Measurements from ENCODE around the gene PGR.

The PGR gene

DNA sequence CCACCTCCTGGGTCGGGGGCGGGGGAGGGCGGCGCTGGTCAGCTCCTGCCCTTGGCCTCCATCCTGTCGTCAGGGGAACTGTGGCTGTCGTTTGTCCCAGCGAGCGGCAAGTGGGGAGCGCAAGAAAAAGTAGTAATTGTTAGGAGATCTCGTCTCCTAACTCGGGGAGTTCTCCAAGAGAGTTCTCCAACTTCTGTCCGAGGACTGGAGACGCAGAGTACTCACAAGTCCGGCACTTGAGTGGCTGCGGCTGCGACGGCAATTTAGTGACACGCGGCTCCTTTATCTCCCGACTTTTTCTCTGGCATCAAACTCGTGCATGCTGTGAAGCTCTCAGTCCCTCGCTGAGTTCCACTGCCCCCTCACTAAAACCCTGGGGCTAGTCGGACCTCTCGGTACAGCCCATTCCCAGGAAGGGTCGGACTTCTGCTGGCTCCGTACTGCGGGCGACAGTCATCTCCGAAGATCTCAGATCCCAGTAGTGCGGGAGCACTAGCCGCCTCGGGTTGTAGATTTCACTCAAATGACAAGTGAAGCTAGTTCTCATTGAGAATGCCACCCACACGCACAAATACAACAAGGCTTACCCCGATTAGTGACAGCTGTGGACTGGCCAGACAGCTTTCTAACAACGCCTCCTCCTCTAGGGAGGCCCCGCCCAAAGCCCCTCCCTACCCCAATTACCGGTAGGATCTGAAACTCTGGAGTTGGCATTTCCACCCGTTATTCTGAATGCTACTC, at the start of gene PGR:
TSS of gene PGR (minus strand) at position 611 of the 741 bp plus-strand sequence. CDS start 743 bp downstream, outside the sequence.
- DNase-seq, result no peak

DNA sequence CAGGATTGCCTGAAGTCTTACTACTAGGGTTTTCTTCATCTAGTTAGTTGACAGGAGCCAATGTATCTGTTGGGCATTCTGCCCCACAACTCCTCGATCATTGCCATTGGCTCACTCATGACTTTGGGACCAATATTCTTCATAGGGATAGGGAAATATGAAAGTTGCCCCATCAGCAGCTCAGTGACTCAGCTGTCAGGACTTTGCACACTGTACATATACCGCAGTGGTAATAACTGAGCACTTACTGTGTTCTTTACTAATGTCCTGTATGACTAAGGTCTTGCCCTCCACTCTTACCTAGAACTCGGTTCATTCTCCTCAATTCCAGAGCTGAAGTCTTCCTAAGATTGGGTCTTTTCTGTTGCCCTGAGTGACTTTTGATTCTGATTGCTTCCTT, 46.8 kb upstream of the PGR start:
- DNase-seq, result no peak

DNA sequence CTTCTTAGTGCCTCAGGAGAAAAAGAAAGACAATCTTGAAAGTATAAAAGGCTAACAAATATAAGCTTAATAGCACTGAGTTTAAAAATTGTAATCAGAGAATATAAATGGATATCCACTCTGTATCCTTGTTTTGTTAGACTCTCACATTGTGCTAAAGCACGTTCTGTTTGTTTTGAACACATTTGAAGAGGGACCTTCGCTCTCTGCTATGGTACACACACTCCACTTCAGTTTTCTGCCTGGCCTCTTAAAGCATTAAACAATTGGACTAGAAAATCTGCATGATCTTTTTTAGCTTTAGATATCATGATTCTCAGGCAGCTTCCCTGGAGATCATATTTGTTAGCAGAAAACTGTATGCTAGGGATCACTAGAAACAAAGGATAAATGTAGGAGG, 40.3 kb upstream of the PGR start:
- no peak for DNase-seq

DNA sequence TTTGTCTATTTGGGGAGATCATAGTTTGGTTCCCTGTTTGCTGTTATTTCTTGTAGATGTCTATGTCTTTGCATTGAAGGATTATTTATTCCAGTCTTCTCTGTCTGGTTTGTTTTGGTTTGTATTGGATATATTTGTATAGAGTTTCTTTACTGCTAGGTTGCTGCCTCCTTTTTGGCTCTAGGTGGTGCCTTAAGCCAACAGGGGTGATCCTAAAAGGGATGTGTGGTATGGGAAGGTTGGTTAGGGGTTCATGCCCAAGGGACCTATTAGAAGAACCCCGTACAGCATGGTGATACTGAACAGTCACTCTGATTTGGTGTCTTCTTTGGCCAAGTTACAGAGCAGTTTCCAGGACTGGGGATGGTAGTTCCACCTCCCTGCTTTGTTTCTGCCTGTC, 36.4 kb upstream of the PGR start:
- DNase-seq, result no peak

DNA sequence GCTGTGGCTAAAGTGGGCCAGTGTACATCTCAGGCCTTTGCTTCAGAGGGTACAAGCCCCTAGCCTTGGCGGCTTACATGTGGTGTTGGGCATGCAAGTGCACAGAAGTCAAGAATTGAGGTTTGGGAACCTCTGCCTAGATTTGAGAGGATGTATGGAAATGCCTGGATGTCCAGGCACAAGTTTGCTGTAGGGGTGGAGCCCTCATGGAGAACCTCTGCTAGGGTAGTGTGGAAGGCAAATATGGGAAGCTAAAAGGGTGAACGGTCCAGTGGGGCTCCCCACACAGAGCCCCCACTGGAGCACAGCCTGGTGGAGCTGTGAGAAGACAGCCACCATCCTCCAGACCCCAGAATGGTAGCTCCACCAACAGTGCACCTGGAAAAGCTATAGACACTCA, 28.5 kb upstream of the PGR start:
- no peak for DNase-seq

DNA sequence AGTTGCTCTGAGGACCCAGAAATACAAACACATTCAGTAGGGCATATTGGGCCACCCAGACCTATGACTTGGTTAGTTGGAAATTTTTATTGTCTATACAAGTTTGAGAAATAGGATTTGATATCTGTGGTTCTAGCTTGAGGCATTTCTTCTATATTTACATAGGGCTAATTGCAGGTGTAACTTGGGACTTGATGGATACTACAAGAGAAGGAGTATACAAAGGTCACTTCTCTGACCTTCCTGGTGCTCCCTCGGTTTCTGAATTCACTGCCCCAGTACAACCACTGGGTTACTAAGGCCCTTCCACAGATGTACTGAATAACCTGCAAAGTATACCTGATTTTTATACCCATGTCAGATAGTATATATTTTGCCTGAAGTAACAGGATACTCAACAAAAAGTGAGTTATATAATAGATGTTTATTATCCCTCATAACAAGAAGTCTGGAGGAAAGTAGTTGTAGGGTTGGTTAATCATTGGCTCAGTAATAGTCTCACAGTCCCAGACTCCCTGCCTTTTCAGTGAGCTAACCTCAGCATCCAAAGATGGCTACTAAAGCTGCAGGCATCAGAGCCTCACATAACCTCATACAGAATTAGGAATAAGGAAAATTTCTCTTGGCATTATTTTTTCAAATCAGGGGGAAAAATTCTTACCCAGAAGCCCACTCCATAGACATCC, 8.8 kb upstream of the PGR start:
- DNase-seq, result no peak

DNA sequence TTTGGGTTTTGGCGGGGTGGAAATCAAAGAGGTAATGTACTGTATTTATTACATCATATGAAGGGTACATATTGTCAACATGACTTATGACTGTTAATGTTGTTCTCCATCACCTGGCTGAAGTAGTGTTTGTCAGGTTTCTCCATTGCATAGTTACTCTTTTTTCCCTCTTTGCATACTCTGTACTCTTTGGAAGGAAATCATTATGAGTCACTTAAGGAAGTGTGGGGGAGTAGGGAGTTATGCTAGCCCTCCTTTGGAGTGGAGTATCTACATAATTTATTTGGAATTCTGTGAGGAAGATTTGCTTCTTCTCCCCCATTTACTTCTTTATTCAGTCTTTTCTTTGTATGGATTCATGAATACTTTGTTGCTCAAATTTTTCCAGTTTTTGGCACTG, 3.6 kb upstream of the PGR start:
- no peak for DNase-seq

DNA sequence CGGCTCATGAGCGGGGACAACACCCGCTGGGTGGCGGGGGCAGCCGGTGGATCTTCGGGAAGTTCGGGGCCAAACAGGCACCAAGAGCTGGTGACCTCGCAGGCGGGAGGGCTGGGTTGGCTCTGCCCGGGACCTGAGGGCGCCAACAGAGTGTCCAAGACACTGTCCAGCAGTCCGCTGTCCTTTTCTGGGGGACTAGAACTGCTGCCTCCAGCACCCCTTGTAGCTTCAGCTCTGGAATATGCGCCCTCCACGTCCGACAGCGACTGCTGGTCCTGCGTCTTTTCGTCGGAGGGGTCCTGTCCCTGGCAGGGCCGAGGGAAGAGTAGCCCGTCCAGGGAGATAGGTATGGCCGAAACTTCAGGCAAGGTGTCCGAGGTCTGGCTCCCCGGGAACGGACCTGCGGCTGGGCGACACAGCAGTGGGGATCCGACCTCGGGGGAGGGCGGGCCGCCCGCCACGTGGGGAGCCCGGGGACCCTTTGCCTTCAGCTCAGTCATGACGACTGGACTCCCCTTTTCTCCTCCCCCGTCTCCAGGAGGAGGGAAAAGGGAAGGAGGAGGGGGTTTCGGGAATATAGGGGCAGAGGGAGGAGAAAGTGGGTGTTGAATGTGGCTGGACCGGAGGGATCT, 926 bp downstream of the PGR start:
- no peak for DNase-seq

DNA sequence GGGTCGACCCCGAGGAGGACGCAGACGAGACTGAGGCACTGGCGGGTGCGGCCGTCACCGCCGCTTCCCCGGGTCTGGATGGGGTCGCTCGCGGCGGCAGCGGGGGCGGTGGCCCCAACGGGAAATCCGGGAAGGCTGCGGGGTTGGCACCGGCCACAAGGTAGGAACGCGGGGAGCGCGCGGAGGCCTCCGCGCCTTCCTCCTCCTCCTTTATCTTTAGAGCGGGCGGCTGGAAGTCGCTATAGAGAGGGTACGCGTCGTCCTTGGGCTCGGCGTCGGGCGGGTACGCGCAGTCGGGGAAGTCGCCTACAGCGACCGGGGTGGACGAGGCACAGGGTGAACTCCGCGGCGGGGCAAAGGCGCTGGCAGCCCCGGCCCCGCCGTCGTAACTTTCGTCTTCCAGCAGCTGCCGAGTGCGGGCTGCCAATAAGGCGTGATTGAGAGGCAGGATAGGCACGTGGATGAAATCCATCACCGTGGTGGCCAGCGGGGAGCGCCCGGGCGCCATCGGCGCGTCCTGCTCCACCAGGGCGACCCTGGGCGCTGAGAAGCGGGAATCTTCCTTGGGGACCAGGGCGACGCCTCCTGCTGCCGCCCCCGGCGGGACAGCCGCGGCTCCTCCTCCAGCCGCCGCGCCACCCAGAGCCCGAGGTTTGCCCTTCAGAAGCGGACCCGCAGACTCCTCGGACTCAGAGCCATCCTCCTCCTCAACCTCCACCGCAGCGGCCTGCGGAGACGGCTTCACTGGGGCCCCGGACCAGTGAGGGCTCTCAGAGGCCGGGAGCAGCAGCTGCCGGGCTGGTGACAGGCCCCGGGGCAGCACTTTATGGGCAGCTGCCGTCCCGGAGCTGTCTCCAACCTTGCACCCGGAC, 1.7 kb downstream of the PGR start:
- DNase-seq, result no peak

DNA sequence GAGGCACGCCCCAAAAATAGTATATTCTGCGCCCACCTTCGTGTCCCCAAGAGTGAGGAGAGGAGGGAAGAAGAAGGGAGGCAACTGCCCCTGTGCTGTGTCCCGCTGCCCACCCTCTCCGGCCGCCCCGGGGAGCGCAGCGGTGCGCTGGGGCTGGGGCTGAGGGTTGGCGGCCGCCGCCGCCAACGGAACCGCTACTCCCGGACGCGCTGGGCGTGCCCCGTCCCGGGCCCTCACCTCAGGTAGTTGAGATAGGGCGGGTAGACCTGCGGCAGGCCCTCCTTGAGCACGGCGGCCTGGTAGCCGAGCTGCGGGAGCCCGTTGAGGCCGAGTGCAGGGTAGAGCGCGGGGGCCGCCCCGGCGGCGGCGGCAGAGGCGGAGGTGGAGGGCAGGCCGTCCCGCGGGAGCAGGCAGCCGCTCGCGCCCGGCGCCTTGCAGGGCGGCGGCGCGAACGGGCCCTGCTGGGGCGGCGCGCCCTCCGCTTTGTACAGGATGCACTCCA, 2.4 kb downstream of the PGR start:
- DNase-seq, result no peak

DNA sequence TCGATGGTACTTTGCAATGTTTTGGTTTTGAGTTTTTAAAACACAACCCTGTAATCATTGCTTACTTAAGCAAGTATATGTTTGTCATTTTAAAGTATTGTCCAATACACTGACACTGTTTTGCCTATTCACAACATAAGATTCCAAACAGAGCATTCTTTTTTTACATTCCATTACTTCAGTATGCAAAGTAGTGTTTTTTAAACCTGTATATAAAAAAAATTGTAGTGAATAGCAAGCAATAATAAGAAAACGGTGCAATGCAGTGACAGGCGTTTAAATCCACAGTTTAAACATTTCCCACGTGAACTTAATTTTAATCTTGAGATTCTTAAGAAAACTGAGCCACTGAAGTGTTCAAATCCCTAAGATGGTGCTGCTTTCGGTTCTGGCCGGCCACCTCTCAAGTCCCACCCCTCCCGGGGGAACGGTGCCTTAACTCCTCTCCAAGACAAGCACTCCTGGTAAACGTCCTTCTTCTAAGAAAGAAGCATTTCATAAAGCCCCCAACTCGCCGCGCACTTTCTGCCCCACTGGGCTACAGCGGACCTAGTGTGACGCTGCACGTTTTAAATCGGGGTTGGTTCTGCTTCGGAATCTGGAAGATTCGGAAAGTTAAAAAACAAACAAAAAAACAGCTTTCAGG, 2.9 kb downstream of the PGR start:
- no peak for DNase-seq

DNA sequence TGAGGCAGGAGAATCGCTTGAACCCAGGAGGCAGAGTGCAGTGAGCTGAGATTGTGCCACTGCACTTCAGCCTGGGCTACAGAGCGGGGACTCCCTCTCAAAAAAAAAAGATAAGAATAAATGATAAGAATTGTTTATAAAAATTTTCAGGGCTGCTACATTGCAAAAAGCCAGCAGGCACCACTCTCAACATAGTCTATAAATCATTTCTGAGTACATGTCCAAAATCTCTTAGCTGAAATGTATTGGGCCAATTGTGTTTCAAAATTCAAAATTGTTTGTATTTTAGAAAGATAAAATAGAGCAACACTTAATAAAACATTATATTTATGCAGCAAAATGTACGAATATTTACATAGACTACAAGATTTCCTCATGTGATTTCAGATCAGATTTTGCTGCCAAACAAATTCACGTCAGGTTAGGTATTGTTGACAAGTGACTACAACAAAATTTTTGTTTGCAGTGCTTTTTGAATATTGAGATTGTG, 13.9 kb downstream of the PGR start:
- DNase-seq, result no peak

DNA sequence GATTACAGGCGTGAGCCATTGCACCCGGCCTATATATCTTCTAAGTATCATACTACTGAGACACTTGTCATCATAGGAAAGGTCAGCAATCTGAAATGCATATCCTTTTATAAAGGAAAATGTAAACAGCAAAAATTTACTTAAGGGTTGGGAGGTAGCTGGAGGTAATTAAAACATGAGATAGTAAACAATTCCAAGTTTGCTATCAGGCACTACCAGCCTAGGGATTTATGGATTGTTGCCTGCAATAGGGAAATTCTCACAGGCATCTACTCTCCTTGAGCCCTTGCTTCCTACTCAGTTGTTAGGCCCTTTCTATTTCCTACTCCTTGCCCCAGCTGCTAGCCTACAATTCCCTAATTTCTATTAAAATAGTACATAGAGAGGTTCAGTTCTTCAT, 16.1 kb downstream of the PGR start:
- DNase-seq, result no peak

DNA sequence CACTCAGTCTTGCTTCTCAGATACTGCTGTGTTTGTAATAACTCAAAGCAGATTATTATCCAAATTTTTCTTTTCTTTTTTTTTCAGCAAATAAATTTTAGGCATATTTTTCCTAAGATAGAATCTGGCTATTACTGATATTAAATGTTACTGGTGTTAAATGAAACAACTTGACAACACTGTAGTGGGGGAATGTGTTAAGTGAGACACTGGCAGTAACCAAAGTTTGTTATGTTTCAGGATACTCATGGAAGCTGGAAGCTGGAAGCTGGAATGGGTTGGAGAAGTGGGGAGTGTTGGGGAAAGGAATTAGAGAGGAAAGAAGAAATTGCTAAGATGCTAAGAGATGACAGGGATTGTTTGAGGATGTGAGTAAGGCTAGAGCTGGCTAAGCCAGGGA, 24.9 kb downstream of the PGR start:
- no peak for DNase-seq

DNA sequence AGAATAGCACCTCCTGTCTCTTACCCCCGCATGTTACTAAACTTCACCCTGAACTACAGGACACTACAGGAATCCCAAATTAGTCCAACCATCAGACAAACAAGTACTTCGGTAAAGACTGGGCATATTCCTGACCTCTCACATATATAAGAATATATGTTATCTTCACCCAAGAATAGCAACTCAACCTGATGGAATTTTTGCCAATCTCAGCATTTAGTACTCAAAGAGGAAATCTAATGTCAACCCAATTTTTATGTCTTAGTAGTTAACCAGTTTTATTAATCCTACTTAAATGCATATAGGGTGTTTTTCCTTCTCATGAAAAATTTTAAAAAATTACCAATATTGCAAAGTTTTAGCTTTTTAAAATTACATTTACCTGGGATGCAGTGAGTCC, 26.2 kb downstream of the PGR start:
- DNase-seq, result no peak

DNA sequence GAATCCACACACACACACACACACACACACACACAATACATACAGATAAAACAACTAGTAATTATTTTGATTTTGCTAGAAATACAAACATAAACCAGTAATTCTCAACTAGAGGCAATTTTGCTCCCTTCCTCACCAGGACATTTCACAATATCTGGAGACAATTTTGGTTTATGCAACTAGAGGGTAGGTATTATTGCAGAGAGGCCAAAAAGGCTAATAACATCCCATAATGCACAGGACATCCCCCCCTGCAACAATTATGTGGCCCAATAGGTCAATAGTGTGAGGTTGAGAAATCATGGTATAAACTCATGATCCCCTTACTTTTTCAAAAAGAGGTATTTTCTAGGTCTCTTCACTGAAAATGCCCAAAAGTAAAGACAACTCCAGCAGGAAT, 29.0 kb downstream of the PGR start:
- no peak for DNase-seq

DNA sequence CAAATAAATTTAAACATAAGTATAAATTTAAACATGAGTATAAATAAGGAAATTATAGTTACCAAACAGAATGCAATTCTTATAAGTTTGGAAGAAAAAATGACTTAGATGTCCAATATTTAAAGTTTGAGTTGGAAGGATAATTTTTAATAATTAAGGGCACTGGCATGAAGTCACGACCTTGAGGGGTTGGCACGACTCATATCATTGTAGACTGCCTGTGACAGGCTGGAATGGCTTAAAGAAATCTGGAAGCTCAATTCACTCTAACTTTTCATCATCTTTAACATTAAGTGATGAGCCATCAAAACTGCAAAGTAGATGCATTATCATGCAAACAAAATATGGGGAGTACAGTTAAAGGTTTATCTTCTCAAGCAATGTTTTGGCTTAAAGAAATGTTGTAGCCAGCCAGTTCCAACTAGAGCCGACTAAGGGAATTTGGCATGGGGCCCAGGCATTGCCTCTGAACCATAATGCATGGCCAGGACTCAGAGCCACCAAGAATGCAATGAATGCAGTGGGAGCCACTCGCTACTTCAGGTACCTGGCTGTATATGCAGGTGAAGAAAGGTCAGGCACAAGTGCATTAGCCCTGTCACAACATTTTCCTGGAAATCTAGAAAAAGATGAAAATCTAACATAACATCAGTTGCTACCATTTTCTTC, 33.4 kb downstream of the PGR start:
- DNase-seq, result no peak

DNA sequence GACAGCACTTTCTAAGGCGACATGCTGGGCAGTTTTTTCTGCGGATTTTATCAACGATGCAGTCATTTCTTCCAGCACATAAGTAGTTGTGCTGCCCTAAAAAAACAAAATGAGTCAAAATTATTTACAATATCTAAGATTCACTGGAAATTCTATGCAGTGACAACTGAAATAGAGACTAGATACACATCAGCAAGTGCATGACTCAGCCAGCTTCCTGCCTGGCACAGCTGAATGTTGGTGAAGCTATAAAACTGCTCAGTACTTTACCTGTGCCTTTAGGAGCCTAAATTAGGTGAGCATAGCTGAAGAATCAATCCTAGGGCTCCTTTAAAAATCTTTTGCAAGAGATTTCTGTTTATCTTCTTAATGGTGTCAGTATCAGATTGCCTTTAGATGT, 37.8 kb downstream of the PGR start:
- no peak for DNase-seq

DNA sequence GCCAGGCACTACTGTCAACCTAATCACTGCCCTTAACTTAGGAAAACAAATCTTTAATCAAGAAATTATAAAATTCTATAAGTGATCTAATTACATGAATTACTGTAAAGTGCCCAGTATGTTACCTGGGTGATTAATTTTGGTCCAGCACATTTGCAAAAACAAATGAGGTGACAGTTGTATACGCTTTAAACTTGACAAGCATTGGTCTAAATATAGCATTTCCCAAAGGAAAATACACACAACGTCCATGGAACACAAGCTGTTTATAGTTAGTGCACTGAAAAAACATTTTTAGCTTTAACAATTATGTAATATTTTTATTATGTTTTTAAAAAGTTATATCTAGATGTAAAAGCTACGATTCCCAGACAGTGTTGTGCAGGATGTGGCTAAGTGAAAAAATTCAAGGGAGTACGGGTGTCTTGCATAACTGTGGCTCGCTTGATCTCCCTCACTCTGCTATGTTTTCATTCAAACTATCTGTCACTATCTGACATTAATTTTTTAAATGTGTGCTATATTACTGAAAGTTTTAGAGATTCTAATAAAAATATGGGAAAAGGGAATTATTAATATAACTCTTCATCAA, 38.8 kb downstream of the PGR start:
- no peak for DNase-seq

DNA sequence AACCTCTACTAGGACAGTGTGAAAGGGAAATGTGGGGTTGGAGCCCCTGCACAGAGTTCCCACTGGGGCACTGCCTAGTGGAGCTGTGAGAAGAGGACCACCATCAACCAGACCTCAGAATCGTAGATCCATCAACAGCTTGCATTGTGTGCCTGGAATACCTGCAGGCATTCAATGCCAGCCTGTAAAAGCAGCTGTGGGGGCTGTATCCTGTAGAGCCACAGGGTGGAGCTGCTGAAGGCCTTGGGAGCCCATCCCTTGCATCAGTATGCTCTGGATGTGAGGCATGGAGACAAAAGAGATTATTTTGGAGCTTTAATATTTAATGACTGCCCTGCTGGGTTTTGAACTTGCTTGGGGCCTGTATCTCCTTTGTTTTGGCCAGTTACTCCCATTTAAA, 46.3 kb downstream of the PGR start:
- DNase-seq, result no peak

DNA sequence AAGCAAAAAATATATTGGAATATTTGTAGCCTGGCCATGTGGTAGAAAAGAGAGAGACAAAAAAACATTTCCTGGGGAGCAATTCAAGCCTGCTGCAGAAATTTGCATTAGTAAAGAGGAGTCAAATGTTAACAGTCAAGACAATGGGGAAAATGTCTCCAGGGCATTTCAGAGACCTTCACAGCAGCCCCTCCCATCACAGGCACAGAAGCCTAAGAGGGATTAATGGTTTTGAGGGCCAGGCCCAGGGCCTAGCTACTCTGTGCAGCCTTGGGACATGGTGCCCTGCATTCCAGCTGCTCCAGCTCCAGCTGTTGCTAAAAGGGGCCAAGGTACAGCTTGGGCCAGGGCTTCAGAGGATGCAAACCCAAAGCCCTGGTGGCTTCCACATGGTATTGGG, 46.8 kb downstream of the PGR start:
- no peak for DNase-seq
